ENCODE measurements around the gene ANKMY1. TPM values are rescaled to one million over a fixed set of nuclear protein-coding genes. Genes with fewer than 3 reads are reported as not detected.

Gene ANKMY1
- total and polyA plus RNA-seq, 11 donors = 2.4 to 11.7 (median 5.5) TPM

- peaks cover 0 to 31% (median 17%) of the 10 kb centered on the region in 12 donors for H3K9me3 ChIP-seq
- no peak overlapping the region for H3K4me3 ChIP-seq
- H3K27me3 ChIP-seq = no peaks in the 10 kb centered on the region
- 95 to 100% (median 98%) methylated on average over 1 of the region's 1 CpG for WGBS, 4 donors
- peaks cover 0 to 35% (median 5%) of the 10 kb centered on the region in 9 donors for H3K36me3 ChIP-seq
- ATAC-seq (no peak), DNase-seq (no peak)
- TF ChIP-seq POLR2A (IDR thresholded peaks at IDR 0.05) (no peak), CTCF (IDR thresholded peaks at IDR 0.05) (no peak)
- intact Hi-C loops (cut with DNase I) = no loop called here
- H3K4me1 ChIP-seq = no peaks in the 10 kb centered on the region
- no peak overlapping the region for H3K27ac ChIP-seq
These were observed 25.6 kb downstream of the ANKMY1 start for GRCh38 chr2:240532031-240532775.

GRCh38 chr2:240531038-240531437, 26.8 kb downstream of the ANKMY1 start:
- DNase-seq = no peak
- intact Hi-C loops (cut with DNase I) = no loop called here
- peaks cover 0 to 32% (median 17%) of the 10 kb centered on the region in 12 donors for H3K9me3 ChIP-seq
- no peak overlapping the region for H3K4me3 ChIP-seq
- no peaks in the 10 kb centered on the region for H3K4me1 ChIP-seq
- H3K27me3 ChIP-seq = no peaks in the 10 kb centered on the region
- ATAC-seq = no peak
- H3K36me3 ChIP-seq = peaks cover 0 to 30% (median 0%) of the 10 kb centered on the region in 9 donors
- TF ChIP-seq CTCF (IDR thresholded peaks at IDR 0.05) (no peak), POLR2A (IDR thresholded peaks at IDR 0.05) (no peak)
- 97 to 98% (median 98%) methylated on average over 5 of the region's 5 CpGs for WGBS, 4 donors
- no peak overlapping the region for H3K27ac ChIP-seq

- Histone ChIP-seq H3K9me3 (peaks cover 0 to 41% (median 17%) of the 10 kb centered on the region in 12 donors), H3K27ac (no peak overlapping the region), H3K4me3 (no peak overlapping the region), H3K36me3 (peaks cover 0 to 36% (median under 1%) of the 10 kb centered on the region in 9 donors), H3K4me1 (no peaks in the 10 kb centered on the region), H3K27me3 (no peaks in the 10 kb centered on the region)
- 95 to 98% (median 96%) methylated on average over 7 of the region's 7 CpGs for WGBS, 4 donors
- no peak for DNase-seq
- TF ChIP-seq POLR2A (IDR thresholded peaks at IDR 0.05) (no peak), CTCF (IDR thresholded peaks at IDR 0.05) (no peak)
- intact Hi-C loops (cut with DNase I) = no loop called here
- ATAC-seq = no peak
These were observed 27.6 kb downstream of the ANKMY1 start for GRCh38 chr2:240530181-240530580.

- Histone ChIP-seq H3K27me3 (no peaks in the 10 kb centered on the region), H3K4me1 (no peaks in the 10 kb centered on the region), H3K27ac (no peak overlapping the region), H3K9me3 (peaks cover 0 to 48% (median 17%) of the 10 kb centered on the region in 12 donors), H3K36me3 (peaks cover 0 to 43% (median 3%) of the 10 kb centered on the region in 9 donors), H3K4me3 (no peak overlapping the region)
- ATAC-seq (no peak), DNase-seq (no peak)
- intact Hi-C loops (cut with DNase I) = no loop called here
- WGBS, 4 donors = 96 to 98% (median 97%) methylated on average over 16 of the region's 16 CpGs
- TF ChIP-seq CTCF (IDR thresholded peaks at IDR 0.05) = no peak
- TF ChIP-seq POLR2A (IDR thresholded peaks at IDR 0.05) = no peak
These were observed 28.3 kb downstream of the ANKMY1 start for GRCh38 chr2:240529344-240529999.
